Stimulated activated CD8-positive, alpha-beta memory T cell treated with anti-CD3 and anti-CD28 coated beads, Interleukin-4, amount 100 ng/mL, for 1 hour (primary cell): ENCODE results near the gene TSKU.
"Not testable (repeated sequence)": the region's sequence is repeated elsewhere in the genome, so short reads cannot be mapped to it uniquely, and the experiment has no call there.

Experiments
- DNase-seq, 2 donors: peaks; one replicate each; pipeline ENCODE4 v3.0.0-alpha.2; 2020; ENCODE audit warnings: low read depth in 2 of 2, low spot score in 1 of 2

Gene TSKU

GRCh38 chr11:76823481-76824028, 40.4 kb downstream of the TSKU start:
- no peak for DNase-seq

GRCh38 chr11:76824083-76824939, 41.2 kb downstream of the TSKU start:
- DNase-seq = no peak

GRCh38 chr11:76824980-76825725, 42.0 kb downstream of the TSKU start:
- no peak for DNase-seq

GRCh38 chr11:76825726-76826396, 42.7 kb downstream of the TSKU start:
- DNase-seq = no peak

- DNase-seq = not testable (repeated sequence)
Measured at GRCh38 chr11:76826508-76826907, 43.4 kb downstream of the TSKU start.

GRCh38 chr11:76827005-76827404, 43.8 kb downstream of the TSKU start:
- not testable (repeated sequence) for DNase-seq

- DNase-seq = no peak
Measured at GRCh38 chr11:76830639-76831327, 47.6 kb downstream of the TSKU start.

- no peak for DNase-seq
Measured at GRCh38 chr11:76831686-76832310, 48.6 kb downstream of the TSKU start.

GRCh38 chr11:76832361-76832760, 49.2 kb downstream of the TSKU start:
- DNase-seq = no peak

- no peak for DNase-seq
Measured at GRCh38 chr11:76834151-76834550, 51.0 kb downstream of the TSKU start.

- no peak for DNase-seq
Measured at GRCh38 chr11:76835036-76835435, 51.9 kb downstream of the TSKU start.

- DNase-seq = no peak
Measured at GRCh38 chr11:76835928-76836612, 52.9 kb downstream of the TSKU start.

- no peak for DNase-seq
Measured at GRCh38 chr11:76836613-76837291, 53.6 kb downstream of the TSKU start.

- no peak for DNase-seq
Measured at GRCh38 chr11:76837696-76838677, 54.8 kb downstream of the TSKU start.

- no peak for DNase-seq
Measured at GRCh38 chr11:76838678-76839068, 55.5 kb downstream of the TSKU start.

GRCh38 chr11:76839311-76839710, 56.2 kb downstream of the TSKU start:
- DNase-seq = no peak

- DNase-seq = no peak
Measured at GRCh38 chr11:76841923-76842452, 58.8 kb downstream of the TSKU start.

GRCh38 chr11:76843907-76844306, 60.8 kb downstream of the TSKU start:
- DNase-seq = no peak
